Measurements from ENCODE around the gene ATXN10. TPM values are rescaled to one million over a fixed set of nuclear protein-coding genes. Genes with fewer than 3 reads are reported as not detected.

The ATXN10 gene
- total and polyA plus RNA-seq, 2 donors (not counting 1 experiment from before 2014, with no cell fraction given), result 164 to 350 TPM

DNA sequence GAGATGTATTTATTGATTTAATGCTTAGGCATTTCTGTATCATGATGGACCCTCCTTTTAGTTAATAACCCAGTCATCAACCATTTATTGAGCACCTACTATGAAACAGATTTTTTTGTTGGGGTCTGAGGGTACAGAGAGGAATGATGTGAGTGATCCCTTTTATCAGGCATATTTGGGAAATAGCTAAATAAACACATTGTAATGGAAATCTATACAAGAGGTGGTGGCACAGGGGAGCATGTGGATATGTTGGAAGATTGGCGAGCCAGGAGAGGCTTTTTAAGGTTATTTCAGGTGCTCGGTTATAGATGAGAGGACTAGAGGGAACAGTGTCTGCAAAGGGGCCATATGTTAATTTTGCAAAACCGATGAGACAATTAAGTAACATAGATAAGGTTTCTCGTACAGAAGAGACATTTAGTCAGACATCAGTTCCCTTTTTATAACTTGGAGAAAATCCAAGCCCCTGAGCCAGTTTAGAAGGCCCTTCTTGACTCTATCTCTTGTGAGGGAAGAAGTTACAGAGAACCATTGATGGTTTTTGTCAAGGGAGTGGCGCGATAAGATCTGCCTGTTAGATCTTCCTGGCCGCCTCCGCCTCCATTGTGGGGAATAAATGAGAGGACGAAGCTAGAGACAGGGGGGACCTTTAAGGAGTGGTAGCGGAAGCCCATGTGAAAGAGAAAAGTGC lies 2.0 kb downstream of the ATXN10 start:
- Histone ChIP-seq H3K79me2 (ENCODE audit: control insufficient read depth, insufficient read depth, low read length) (peaks cover 67% of the 10 kb centered on the region), H2AFZ (ENCODE audit: low read length) (no peak overlapping the region), H4K20me1 (ENCODE audit: control insufficient read depth, extremely low read depth, insufficient read depth, low read length) (no peaks in the 10 kb centered on the region), H3K9me3 (ENCODE audit: control insufficient read depth, insufficient read depth, low read depth, low read length) (no peaks in the 10 kb centered on the region), H3K27ac (ENCODE audit: insufficient read depth, low read length) (no peak overlapping the region), H3K4me2 (ENCODE audit: extremely low read depth, insufficient read depth, low read length) (peak overlapping the region; percentile 85), H3K9ac (ENCODE audit: insufficient read depth, low read length) (no peak overlapping the region), H3K4me1 (ENCODE audit: control insufficient read depth, extremely low read depth, insufficient read depth, low read length) (peaks cover 2% of the 10 kb centered on the region), H3K36me3 (ENCODE audit: control insufficient read depth, insufficient read depth, low read length) (no peaks in the 10 kb centered on the region), H3K27me3 (ENCODE audit: control insufficient read depth, insufficient read depth, low read length) (no peaks in the 10 kb centered on the region), H3K4me3 (replicated peaks in 1 of 4; ENCODE audit: control extremely low read depth in 1 of 4, insufficient read depth in 1 of 4, low read depth in 3 of 4, low read length in 4 of 4) (peak overlapping the region in 2 of 4 experiments; percentile 76 to 80)
- DNase-seq (ENCODE audit: low read depth in 2 of 2), result no peak
- TF ChIP-seq, protein P1, sequence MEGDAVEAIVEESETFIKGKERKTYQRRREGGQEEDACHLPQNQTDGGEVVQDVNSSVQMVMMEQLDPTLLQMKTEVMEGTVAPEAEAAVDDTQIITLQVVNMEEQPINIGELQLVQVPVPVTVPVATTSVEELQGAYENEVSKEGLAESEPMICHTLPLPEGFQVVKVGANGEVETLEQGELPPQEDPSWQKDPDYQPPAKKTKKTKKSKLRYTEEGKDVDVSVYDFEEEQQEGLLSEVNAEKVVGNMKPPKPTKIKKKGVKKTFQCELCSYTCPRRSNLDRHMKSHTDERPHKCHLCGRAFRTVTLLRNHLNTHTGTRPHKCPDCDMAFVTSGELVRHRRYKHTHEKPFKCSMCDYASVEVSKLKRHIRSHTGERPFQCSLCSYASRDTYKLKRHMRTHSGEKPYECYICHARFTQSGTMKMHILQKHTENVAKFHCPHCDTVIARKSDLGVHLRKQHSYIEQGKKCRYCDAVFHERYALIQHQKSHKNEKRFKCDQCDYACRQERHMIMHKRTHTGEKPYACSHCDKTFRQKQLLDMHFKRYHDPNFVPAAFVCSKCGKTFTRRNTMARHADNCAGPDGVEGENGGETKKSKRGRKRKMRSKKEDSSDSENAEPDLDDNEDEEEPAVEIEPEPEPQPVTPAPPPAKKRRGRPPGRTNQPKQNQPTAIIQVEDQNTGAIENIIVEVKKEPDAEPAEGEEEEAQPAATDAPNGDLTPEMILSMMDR (conservative IDR thresholded peaks at IDR 0.05 in 1 of 2, IDR thresholded peaks at IDR 0.05 in 1 of 2; ENCODE audit: low read depth in 1 of 2, low read length in 2 of 2), result no peak
- no peak for TF ChIP-seq EZH2 (IDR thresholded peaks at IDR 0.05; ENCODE audit: low read length, missing control alignments)

GRCh38 chr22:45676024-45676423 lies 4.4 kb downstream of the ATXN10 start:
- Histone ChIP-seq H3K79me2 (ENCODE audit: control insufficient read depth, insufficient read depth, low read length) (peaks cover 84% of the 10 kb centered on the region), H3K27me3 (ENCODE audit: control insufficient read depth, insufficient read depth, low read length) (no peaks in the 10 kb centered on the region), H3K9me3 (ENCODE audit: control insufficient read depth, insufficient read depth, low read depth, low read length) (no peaks in the 10 kb centered on the region), H3K4me2 (ENCODE audit: extremely low read depth, insufficient read depth, low read length) (no peak overlapping the region), H3K4me3 (replicated peaks in 1 of 4; ENCODE audit: control extremely low read depth in 1 of 4, insufficient read depth in 1 of 4, low read depth in 3 of 4, low read length in 4 of 4) (no peak overlapping the region), H3K4me1 (ENCODE audit: control insufficient read depth, extremely low read depth, insufficient read depth, low read length) (peaks cover 12% of the 10 kb centered on the region), H3K27ac (ENCODE audit: insufficient read depth, low read length) (no peak overlapping the region), H3K9ac (ENCODE audit: insufficient read depth, low read length) (no peak overlapping the region), H2AFZ (ENCODE audit: low read length) (no peak overlapping the region), H3K36me3 (ENCODE audit: control insufficient read depth, insufficient read depth, low read length) (no peaks in the 10 kb centered on the region), H4K20me1 (ENCODE audit: control insufficient read depth, extremely low read depth, insufficient read depth, low read length) (no peaks in the 10 kb centered on the region)
- DNase-seq (ENCODE audit: low read depth in 2 of 2), result no peak
- TF ChIP-seq, protein P1 (conservative IDR thresholded peaks at IDR 0.05 in 1 of 2, IDR thresholded peaks at IDR 0.05 in 1 of 2; ENCODE audit: low read depth in 1 of 2, low read length in 2 of 2), result no peak
- TF ChIP-seq EZH2 (IDR thresholded peaks at IDR 0.05; ENCODE audit: low read length, missing control alignments), result no peak

- H3K9me3 ChIP-seq (ENCODE audit: control insufficient read depth, insufficient read depth, low read depth, low read length), result no peaks in the 10 kb centered on the region
- H3K27me3 ChIP-seq (ENCODE audit: control insufficient read depth, insufficient read depth, low read length), result no peaks in the 10 kb centered on the region
- no peaks in the 10 kb centered on the region for H3K36me3 ChIP-seq (ENCODE audit: control insufficient read depth, insufficient read depth, low read length)
- H2AFZ ChIP-seq (ENCODE audit: low read length), result no peak overlapping the region
- peaks cover 89% of the 10 kb centered on the region for H3K79me2 ChIP-seq (ENCODE audit: control insufficient read depth, insufficient read depth, low read length)
- no peak for DNase-seq (ENCODE audit: low read depth in 2 of 2)
- H3K4me3 ChIP-seq (replicated peaks in 1 of 4; ENCODE audit: control extremely low read depth in 1 of 4, insufficient read depth in 1 of 4, low read depth in 3 of 4, low read length in 4 of 4), result no peak overlapping the region
- no peak for TF ChIP-seq EZH2 (IDR thresholded peaks at IDR 0.05; ENCODE audit: low read length, missing control alignments)
- TF ChIP-seq, protein P1 (conservative IDR thresholded peaks at IDR 0.05 in 1 of 2, IDR thresholded peaks at IDR 0.05 in 1 of 2; ENCODE audit: low read depth in 1 of 2, low read length in 2 of 2), result no peak
- no peak overlapping the region for H3K4me2 ChIP-seq (ENCODE audit: extremely low read depth, insufficient read depth, low read length)
- peaks cover 21% of the 10 kb centered on the region for H3K4me1 ChIP-seq (ENCODE audit: control insufficient read depth, extremely low read depth, insufficient read depth, low read length)
- H3K9ac ChIP-seq (ENCODE audit: insufficient read depth, low read length), result no peak overlapping the region
- no peak overlapping the region for H3K27ac ChIP-seq (ENCODE audit: insufficient read depth, low read length)
- H4K20me1 ChIP-seq (ENCODE audit: control insufficient read depth, extremely low read depth, insufficient read depth, low read length), result no peaks in the 10 kb centered on the region
Observed at GRCh38 chr22:45677063-45677462, 5.4 kb downstream of the ATXN10 start.

Measured in fibroblast of lung (primary cell).